CD4-positive, CD25-positive, alpha-beta regulatory T cell (primary cell): ENCODE results near the gene ATL1. TPM values are rescaled to one million over a fixed set of nuclear protein-coding genes. Genes with fewer than 3 reads are reported as not detected.

ENCODE experiments used
- ATAC-seq, 2 donors: fragments of 150-1000 bp; cut with Tn5 transposase; one replicate each; pipeline ENCODE4 v1.10.0; 2021; ENCODE audit warnings: low read depth in 2 of 2, moderate number of reproducible peaks in 2 of 2, moderate library complexity in 1 of 2
- DNase-seq, 3 donors: peaks; one replicate each; pipeline versions ENCODE4 v3.0.0 to v3.0.0-alpha.2; 2012 to 2022; ENCODE audit warnings: mixed read lengths in 1 of 3
- H3K27ac ChIP-seq: one replicate; pipeline ENCODE4 v1.7.0; 2013; ENCODE audit warnings: mild to moderate bottlenecking, low read length; ENCODE audit not compliant: insufficient read depth, poor library complexity, severe bottlenecking
- H3K27me3 ChIP-seq: one replicate; pipeline ENCODE4 v1.7.0; 2013; ENCODE audit warnings: low read length; ENCODE audit not compliant: control insufficient read depth, insufficient read depth
- H3K36me3 ChIP-seq: one replicate; pipeline ENCODE4 v1.7.0; 2013; ENCODE audit warnings: mild to moderate bottlenecking, low read length, moderate library complexity; ENCODE audit not compliant: control insufficient read depth, insufficient read depth
- H3K4me1 ChIP-seq: 2 replicates; pipeline ENCODE4 v1.7.0; 2013; ENCODE audit warnings: mild to moderate bottlenecking, low read length; ENCODE audit not compliant: insufficient read depth, control insufficient read depth, poor library complexity, severe bottlenecking
- H3K4me3 ChIP-seq: one replicate; pipeline ENCODE4 v1.7.0; 2013; ENCODE audit warnings: low read depth, mild to moderate bottlenecking, low read length, moderate library complexity
- H3K9me3 ChIP-seq, 2 experiments: 1 replicate in 1 of 2; 2 replicates in 1 of 2; pipeline ENCODE4 v1.7.0; 2013; ENCODE audit warnings: low read length in 2 of 2, mild to moderate bottlenecking in 1 of 2, moderate library complexity in 1 of 2; ENCODE audit not compliant: control insufficient read depth in 2 of 2
- H3K27ac Mint-ChIP-seq, 3 donors: one replicate each; pipeline ENCODE4 v1.8.0; 2020 to 2022; ENCODE audit warnings: mild to moderate bottlenecking in 3 of 3, mixed read lengths in 3 of 3, moderate library complexity in 2 of 3
- H3K27me3 Mint-ChIP-seq: one replicate; pipeline ENCODE4 v1.8.0; 2022; ENCODE audit warnings: mild to moderate bottlenecking, mixed read lengths
- H3K36me3 Mint-ChIP-seq: one replicate; pipeline ENCODE4 v1.8.0; 2020; ENCODE audit warnings: mixed read lengths
- H3K4me1 Mint-ChIP-seq, 4 donors: one replicate each; pipeline ENCODE4 v1.8.0; 2020 to 2022; ENCODE audit warnings: mixed read lengths in 4 of 4, mild to moderate bottlenecking in 1 of 4
- H3K4me3 Mint-ChIP-seq, 4 donors: one replicate each; pipeline ENCODE4 v1.8.0; 2020 to 2022; ENCODE audit warnings: mild to moderate bottlenecking in 4 of 4, mixed read lengths in 4 of 4, moderate library complexity in 3 of 4
- H3K9me3 Mint-ChIP-seq, 7 donors: one replicate each; pipeline ENCODE4 v1.8.0; 2020 to 2022; ENCODE audit warnings: mixed read lengths in 7 of 7, mild to moderate bottlenecking in 3 of 7, moderate library complexity in 2 of 7
- polyA plus RNA-seq, 4 donors: library from polyadenylated mRNA; unstranded; fragments of 300-500 nt; fragmentation: Illumina TruSeq; gene quantifications; one replicate each; pipeline ENCODE4 v1.2.3, GENCODE V29; 2021
- total RNA-seq: library from RNA; stranded (reverse); gene quantifications from one replicate; pipeline ENCODE4 v1.2.3, GENCODE V29; 2022

The ATL1 gene
- total and polyA plus RNA-seq, 5 donors from 2014 or later, result 0.62 to 1.6 (median 1.3) TPM

- no peaks in the 10 kb centered on the region for H3K9me3 ChIP-seq
- Mint-ChIP-seq H3K36me3 (peaks cover 17% of the 10 kb centered on the region), H3K4me3 (no peak overlapping the region), H3K27me3 (no peaks in the 10 kb centered on the region), H3K27ac (no peak overlapping the region), H3K9me3 (no peaks in the 10 kb centered on the region), H3K4me1 (no peaks in the 10 kb centered on the region)
- no peak overlapping the region for H3K4me3 ChIP-seq
- H3K27me3 ChIP-seq, result no peaks in the 10 kb centered on the region
- H3K4me1 ChIP-seq, result no peaks in the 10 kb centered on the region
- peaks cover 2% of the 10 kb centered on the region for H3K36me3 ChIP-seq
- H3K27ac ChIP-seq, result no peak overlapping the region
- DNase-seq (no peak), ATAC-seq (no peak)
Observed at GRCh38 chr14:50635141-50635540, 75.2 kb downstream of the ATL1 start.

DNA sequence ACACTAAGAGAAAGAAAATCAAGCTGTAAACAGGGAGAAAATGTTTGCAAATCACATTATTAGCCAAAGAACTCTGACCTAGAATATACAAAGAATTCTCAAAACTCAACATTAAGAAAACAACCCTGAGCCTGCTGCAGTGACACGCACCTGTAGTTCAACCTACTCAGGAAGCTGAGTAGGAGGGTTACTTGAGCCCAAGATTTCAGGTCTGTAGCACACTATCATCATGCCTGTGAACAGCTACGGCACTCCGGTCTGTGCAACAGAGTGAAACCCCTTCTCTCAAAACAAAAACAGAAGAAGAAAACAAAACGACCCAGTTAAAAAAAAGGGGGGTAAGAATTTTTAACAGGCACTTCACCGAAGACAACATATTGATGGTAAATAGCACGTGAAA lies 87.3 kb downstream of the ATL1 start:
- no peak overlapping the region for H3K4me3 ChIP-seq
- no peaks in the 10 kb centered on the region for H3K9me3 ChIP-seq
- H3K27ac ChIP-seq, result no peak overlapping the region
- Mint-ChIP-seq H3K27me3 (no peaks in the 10 kb centered on the region), H3K4me3 (peak overlapping the region in 1 of 4 donors; percentile 44), H3K27ac (no peak overlapping the region), H3K36me3 (peaks cover 13% of the 10 kb centered on the region), H3K9me3 (no peaks in the 10 kb centered on the region), H3K4me1 (peaks cover 0 to 7% (median 5%) of the 10 kb centered on the region in 4 donors)
- DNase-seq (no peak), ATAC-seq (no peak)
- H3K36me3 ChIP-seq, result peaks cover 3% of the 10 kb centered on the region
- H3K4me1 ChIP-seq, result no peaks in the 10 kb centered on the region
- no peaks in the 10 kb centered on the region for H3K27me3 ChIP-seq

DNA sequence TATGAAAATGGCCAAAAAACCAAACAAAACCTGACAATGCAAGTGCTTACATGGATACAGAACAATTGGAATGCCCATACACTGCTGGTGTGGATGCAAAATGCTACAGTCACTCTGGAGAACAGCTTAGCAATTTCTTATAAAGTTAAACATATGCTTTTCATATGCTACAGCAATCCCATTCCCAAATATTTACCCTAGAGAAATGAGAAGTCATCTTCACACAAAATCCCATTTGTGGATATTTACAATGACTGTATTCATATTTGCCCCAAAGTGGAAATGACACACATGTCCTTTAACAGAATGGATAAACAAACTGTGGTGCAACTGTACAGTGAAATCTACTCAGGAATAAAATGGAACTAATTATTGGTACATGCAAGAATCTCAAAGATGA lies 87.8 kb downstream of the ATL1 start:
- peaks cover 15% of the 10 kb centered on the region for H3K36me3 Mint-ChIP-seq
- H3K27me3 Mint-ChIP-seq, result no peaks in the 10 kb centered on the region
- no peaks in the 10 kb centered on the region for H3K4me1 ChIP-seq
- H3K27ac Mint-ChIP-seq, result no peak overlapping the region
- peaks cover 0 to 10% (median 7%) of the 10 kb centered on the region in 4 donors for H3K4me1 Mint-ChIP-seq
- no peaks in the 10 kb centered on the region for H3K27me3 ChIP-seq
- H3K27ac ChIP-seq, result no peak overlapping the region
- H3K9me3 ChIP-seq, result no peaks in the 10 kb centered on the region
- H3K4me3 ChIP-seq, result no peak overlapping the region
- no peak overlapping the region for H3K4me3 Mint-ChIP-seq
- no peak for ATAC-seq
- DNase-seq, result no peak
- peaks cover 3% of the 10 kb centered on the region for H3K36me3 ChIP-seq
- H3K9me3 Mint-ChIP-seq, result no peaks in the 10 kb centered on the region

DNA sequence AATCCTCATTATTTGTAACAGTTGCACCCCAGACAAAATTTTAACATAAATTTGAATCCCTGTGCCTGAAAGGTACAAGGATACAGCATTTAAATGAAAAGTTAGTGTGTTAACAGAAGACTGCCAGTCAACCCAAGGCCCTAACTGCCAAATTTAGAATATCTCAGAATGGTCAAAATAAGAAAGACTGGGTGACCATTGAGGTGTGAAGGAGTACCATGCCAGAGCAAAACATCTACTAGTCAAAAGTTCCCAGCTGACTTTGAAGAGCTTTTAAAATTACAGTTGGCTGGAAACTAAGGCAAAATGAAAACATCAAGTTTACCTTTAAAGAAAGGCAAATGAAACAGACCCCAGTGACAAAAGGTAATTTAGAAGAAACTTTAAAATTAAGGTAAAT lies 89.7 kb downstream of the ATL1 start:
- peaks cover 7% of the 10 kb centered on the region for H3K36me3 Mint-ChIP-seq
- H3K36me3 ChIP-seq, result no peaks in the 10 kb centered on the region
- no peaks in the 10 kb centered on the region for H3K4me1 ChIP-seq
- no peak overlapping the region for H3K4me3 Mint-ChIP-seq
- ATAC-seq, result no peak
- no peak overlapping the region for H3K4me3 ChIP-seq
- no peaks in the 10 kb centered on the region for H3K27me3 Mint-ChIP-seq
- no peaks in the 10 kb centered on the region for H3K9me3 Mint-ChIP-seq
- no peaks in the 10 kb centered on the region for H3K27me3 ChIP-seq
- peaks cover 0 to 10% (median 7%) of the 10 kb centered on the region in 4 donors for H3K4me1 Mint-ChIP-seq
- H3K27ac Mint-ChIP-seq, result no peak overlapping the region
- no peak overlapping the region for H3K27ac ChIP-seq
- no peak for DNase-seq
- no peaks in the 10 kb centered on the region for H3K9me3 ChIP-seq

DNA sequence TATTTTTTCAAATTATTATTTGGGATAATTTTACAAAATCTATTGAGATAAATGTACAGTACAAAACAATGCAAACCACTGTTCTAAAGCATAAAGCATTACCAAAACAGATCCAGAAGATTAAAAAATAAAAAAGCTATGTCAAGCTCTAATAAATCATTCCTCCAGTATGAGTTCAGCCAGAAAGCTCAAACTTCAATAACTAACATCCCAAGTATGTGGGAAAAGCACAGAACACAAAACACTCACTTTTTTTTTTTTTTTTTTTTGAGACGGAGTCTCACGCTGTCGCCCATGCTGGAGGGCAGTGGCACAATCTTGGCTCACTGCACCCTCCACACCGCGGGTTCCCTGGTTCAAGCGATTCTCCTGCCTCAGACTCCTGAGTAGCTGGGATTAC lies 96.8 kb downstream of the ATL1 start:
- Mint-ChIP-seq H3K4me3 (no peak overlapping the region), H3K27ac (no peak overlapping the region), H3K4me1 (peaks cover 0 to 15% (median 13%) of the 10 kb centered on the region in 4 donors), H3K9me3 (no peaks in the 10 kb centered on the region), H3K36me3 (peaks cover 19% of the 10 kb centered on the region), H3K27me3 (no peaks in the 10 kb centered on the region)
- Histone ChIP-seq H3K4me1 (no peaks in the 10 kb centered on the region), H3K36me3 (no peaks in the 10 kb centered on the region), H3K9me3 (no peaks in the 10 kb centered on the region), H3K4me3 (no peak overlapping the region), H3K27me3 (no peaks in the 10 kb centered on the region), H3K27ac (no peak overlapping the region)
- DNase-seq (no peak), ATAC-seq (no peak)

DNA sequence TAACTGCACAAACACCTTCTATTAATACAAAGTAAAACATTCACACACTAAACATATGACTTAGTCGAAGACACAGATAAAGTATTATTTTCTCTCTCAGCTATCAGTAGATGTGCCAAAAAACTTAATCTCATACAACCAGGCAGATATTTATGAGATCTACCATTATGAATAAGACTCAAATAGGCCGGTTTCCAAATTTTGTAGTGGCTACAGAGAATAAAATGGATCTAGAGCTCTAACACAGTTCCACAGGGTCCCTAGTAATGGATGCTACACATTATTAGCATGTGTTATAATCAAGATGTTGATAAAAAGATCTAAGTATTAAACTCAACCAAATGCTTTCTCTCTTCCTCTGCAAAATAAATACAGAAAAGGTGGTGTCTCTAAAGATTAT lies 97.8 kb downstream of the ATL1 start:
- H3K27ac ChIP-seq, result no peak overlapping the region
- peaks cover 15% of the 10 kb centered on the region for H3K36me3 Mint-ChIP-seq
- ATAC-seq (no peak), DNase-seq (no peak)
- H3K27me3 ChIP-seq, result no peaks in the 10 kb centered on the region
- H3K9me3 Mint-ChIP-seq, result no peaks in the 10 kb centered on the region
- H3K27me3 Mint-ChIP-seq, result no peaks in the 10 kb centered on the region
- H3K27ac Mint-ChIP-seq, result no peak overlapping the region
- no peaks in the 10 kb centered on the region for H3K9me3 ChIP-seq
- no peak overlapping the region for H3K4me3 ChIP-seq
- no peaks in the 10 kb centered on the region for H3K4me1 ChIP-seq
- peaks cover 0 to 11% (median 8%) of the 10 kb centered on the region in 4 donors for H3K4me1 Mint-ChIP-seq
- H3K36me3 ChIP-seq, result no peaks in the 10 kb centered on the region
- H3K4me3 Mint-ChIP-seq, result no peak overlapping the region

GRCh38 chr14:50658203-50658602 lies 98.3 kb downstream of the ATL1 start:
- H3K36me3 ChIP-seq, result no peaks in the 10 kb centered on the region
- no peaks in the 10 kb centered on the region for H3K27me3 Mint-ChIP-seq
- no peaks in the 10 kb centered on the region for H3K9me3 ChIP-seq
- peaks cover 18% of the 10 kb centered on the region for H3K36me3 Mint-ChIP-seq
- no peak overlapping the region for H3K4me3 Mint-ChIP-seq
- H3K4me3 ChIP-seq, result no peak overlapping the region
- H3K4me1 Mint-ChIP-seq, result peaks cover 0 to 12% (median 8%) of the 10 kb centered on the region in 4 donors
- no peaks in the 10 kb centered on the region for H3K27me3 ChIP-seq
- H3K4me1 ChIP-seq, result no peaks in the 10 kb centered on the region
- no peak overlapping the region for H3K27ac ChIP-seq
- no peak for ATAC-seq
- DNase-seq, result no peak
- no peaks in the 10 kb centered on the region for H3K9me3 Mint-ChIP-seq
- no peak overlapping the region for H3K27ac Mint-ChIP-seq

GRCh38 chr14:50659327-50659974 lies 99.5 kb downstream of the ATL1 start:
- H3K27me3 Mint-ChIP-seq, result no peaks in the 10 kb centered on the region
- ATAC-seq, result no peak

More at GRCh38 chr14:50659327-50659974, 99.5 kb downstream of the ATL1 start:
- peaks cover 0 to 19% (median 15%) of the 10 kb centered on the region in 4 donors for H3K4me1 Mint-ChIP-seq
- Histone ChIP-seq H3K27ac (no peak overlapping the region), H3K36me3 (no peaks in the 10 kb centered on the region), H3K27me3 (no peaks in the 10 kb centered on the region), H3K4me1 (no peaks in the 10 kb centered on the region), H3K4me3 (no peak overlapping the region), H3K9me3 (no peaks in the 10 kb centered on the region)
- no peaks in the 10 kb centered on the region for H3K9me3 Mint-ChIP-seq
- no peak overlapping the region for H3K4me3 Mint-ChIP-seq
- no peak for DNase-seq
- H3K36me3 Mint-ChIP-seq, result peaks cover 24% of the 10 kb centered on the region
- no peak overlapping the region for H3K27ac Mint-ChIP-seq
